Esophagus squamous epithelium (tissue), 4 donors: ENCODE data around the gene ZNF836.

ENCODE experiments used
- POLR2A ChIP-seq, 4 donors: fragments of 450-650 bp; IDR thresholded peaks; one replicate each; pipeline ENCODE4 v1.6.1; 2017; ENCODE audit warnings: antibody characterized with exemption in 4 of 4, mild to moderate bottlenecking in 4 of 4, moderate library complexity in 3 of 4
- TF ChIP-seq, protein P1 (sequence below), 6 experiments: fragments of 450-650 bp in 4 of 6; fragments of 200-600 bp in 2 of 6; sonication (generic) in 2 of 6; IDR thresholded peaks; one replicate each; pipeline ENCODE4 v1.5.1; 2016 to 2019; ENCODE audit warnings: antibody characterized with exemption in 6 of 6, mild to moderate bottlenecking in 4 of 6, moderate library complexity in 4 of 6

- TF ChIP-seq, protein P1, sequence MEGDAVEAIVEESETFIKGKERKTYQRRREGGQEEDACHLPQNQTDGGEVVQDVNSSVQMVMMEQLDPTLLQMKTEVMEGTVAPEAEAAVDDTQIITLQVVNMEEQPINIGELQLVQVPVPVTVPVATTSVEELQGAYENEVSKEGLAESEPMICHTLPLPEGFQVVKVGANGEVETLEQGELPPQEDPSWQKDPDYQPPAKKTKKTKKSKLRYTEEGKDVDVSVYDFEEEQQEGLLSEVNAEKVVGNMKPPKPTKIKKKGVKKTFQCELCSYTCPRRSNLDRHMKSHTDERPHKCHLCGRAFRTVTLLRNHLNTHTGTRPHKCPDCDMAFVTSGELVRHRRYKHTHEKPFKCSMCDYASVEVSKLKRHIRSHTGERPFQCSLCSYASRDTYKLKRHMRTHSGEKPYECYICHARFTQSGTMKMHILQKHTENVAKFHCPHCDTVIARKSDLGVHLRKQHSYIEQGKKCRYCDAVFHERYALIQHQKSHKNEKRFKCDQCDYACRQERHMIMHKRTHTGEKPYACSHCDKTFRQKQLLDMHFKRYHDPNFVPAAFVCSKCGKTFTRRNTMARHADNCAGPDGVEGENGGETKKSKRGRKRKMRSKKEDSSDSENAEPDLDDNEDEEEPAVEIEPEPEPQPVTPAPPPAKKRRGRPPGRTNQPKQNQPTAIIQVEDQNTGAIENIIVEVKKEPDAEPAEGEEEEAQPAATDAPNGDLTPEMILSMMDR (IDR thresholded peaks at IDR 0.05) = no peak
- TF ChIP-seq POLR2A (IDR thresholded peaks at IDR 0.05) = no peak
Observed at GRCh38 chr19:52176574-52176973, 5.2 kb upstream of the ZNF836 start.
